Fibroblast of the aortic adventitia (primary cell): ENCODE results near the gene GDPD1. TPM values are rescaled to one million over a fixed set of nuclear protein-coding genes. Genes with fewer than 3 reads are reported as not detected.
"Not testable (repeated sequence)": the region's sequence is repeated elsewhere in the genome, so short reads cannot be mapped to it uniquely, and the experiment has no call there.

ENCODE experiments used
- DNase-seq: peaks from one replicate; pipeline ENCODE4 v3.0.0-alpha.2; 2010; ENCODE audit warnings: low read depth
- H3K4me3 ChIP-seq: 2 replicates; pipeline ENCODE4 v1.5.1; 2011; ENCODE audit warnings: low read depth, mild to moderate bottlenecking, control low read depth, low read length, moderate library complexity
- total RNA-seq: library from RNA; depleted of rRNA; stranded (reverse); fragments of >200 nt; gene quantifications from 2 replicates; pipeline ENCODE4 v1.2.3, GENCODE V29; 2012; ENCODE audit warnings: low replicate concordance
- TF ChIP-seq, protein P1 (sequence below): IDR thresholded peaks from 2 replicates; pipeline ENCODE4 v1.5.1; 2011; ENCODE audit warnings: mild to moderate bottlenecking, low read length, control low read depth, inconsistent platforms; ENCODE audit not compliant: insufficient read depth

The GDPD1 gene
- total RNA-seq, 1 donor, result 0.90 TPM

DNA sequence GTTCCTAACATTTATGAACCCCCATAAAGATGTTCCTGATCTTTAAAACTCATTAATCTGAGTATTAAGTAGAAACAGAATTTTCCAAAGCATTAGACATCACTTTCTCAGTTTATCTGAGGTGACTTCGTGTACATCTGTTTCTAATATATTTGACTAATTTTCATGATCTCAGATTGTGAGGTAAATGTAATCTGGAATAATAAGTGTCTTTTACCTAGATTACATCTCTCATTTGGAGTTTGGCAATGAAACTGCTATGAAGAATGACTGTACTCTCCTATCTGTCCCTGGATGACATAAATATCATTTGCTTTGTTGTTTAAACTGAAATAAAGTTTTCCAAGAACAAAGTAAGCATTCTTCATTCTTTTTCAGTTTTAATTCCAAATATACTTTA is 55.3 kb downstream of the GDPD1 start:
- H3K4me3 ChIP-seq, result no peak overlapping the region
- TF ChIP-seq, protein P1, sequence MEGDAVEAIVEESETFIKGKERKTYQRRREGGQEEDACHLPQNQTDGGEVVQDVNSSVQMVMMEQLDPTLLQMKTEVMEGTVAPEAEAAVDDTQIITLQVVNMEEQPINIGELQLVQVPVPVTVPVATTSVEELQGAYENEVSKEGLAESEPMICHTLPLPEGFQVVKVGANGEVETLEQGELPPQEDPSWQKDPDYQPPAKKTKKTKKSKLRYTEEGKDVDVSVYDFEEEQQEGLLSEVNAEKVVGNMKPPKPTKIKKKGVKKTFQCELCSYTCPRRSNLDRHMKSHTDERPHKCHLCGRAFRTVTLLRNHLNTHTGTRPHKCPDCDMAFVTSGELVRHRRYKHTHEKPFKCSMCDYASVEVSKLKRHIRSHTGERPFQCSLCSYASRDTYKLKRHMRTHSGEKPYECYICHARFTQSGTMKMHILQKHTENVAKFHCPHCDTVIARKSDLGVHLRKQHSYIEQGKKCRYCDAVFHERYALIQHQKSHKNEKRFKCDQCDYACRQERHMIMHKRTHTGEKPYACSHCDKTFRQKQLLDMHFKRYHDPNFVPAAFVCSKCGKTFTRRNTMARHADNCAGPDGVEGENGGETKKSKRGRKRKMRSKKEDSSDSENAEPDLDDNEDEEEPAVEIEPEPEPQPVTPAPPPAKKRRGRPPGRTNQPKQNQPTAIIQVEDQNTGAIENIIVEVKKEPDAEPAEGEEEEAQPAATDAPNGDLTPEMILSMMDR, result no peak
- DNase-seq, result no peak

DNA sequence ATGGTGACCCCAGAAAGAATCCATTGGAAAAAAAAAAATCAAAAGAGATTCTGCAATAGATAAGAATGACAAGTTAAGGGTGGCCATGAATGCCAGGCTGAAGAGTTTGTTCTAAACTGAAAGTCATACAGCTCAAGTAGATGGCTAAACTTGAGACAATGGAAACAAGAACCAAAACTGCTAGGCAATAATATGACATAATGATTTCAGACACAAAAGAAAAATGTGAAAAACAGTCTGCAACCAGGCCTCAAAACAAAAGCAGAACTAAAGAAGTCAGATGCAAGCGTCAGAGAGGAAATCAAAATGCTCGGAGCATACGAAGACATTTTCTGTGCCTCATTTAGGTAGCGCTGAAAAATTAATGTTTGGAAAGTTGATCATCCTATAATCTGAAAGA is 56.7 kb downstream of the GDPD1 start:
- no peak overlapping the region for H3K4me3 ChIP-seq
- no peak for DNase-seq
- TF ChIP-seq, protein P1, result no peak

- H3K4me3 ChIP-seq, result no peak overlapping the region
- DNase-seq, result no peak
- TF ChIP-seq, protein P1, result no peak
Measured at GRCh38 chr17:59278406-59278805, 58.1 kb downstream of the GDPD1 start.

- no peak overlapping the region for H3K4me3 ChIP-seq
- DNase-seq, result no peak
- TF ChIP-seq, protein P1, result no peak
Measured at GRCh38 chr17:59284317-59284716, 64.0 kb downstream of the GDPD1 start.

DNA sequence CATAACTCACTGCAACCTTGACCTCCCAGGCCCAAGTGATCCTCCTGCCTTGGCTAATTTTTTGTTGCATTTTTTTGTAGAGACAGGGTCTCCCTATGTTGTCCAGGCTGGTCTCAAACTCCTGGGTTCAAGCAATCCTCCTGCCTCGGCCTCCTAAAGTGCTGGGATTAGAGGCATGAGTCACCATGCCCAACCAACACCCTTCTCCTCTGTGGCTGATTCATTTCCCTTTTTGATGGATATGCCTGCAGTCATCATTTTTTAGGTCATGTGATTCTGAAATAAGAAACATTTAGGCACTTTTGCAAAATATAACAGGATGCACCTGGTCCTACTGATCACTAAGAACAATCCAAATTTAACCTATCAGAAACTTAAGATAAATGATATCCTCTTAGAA is 67.1 kb downstream of the GDPD1 start:
- TF ChIP-seq, protein P1, result no peak
- no peak overlapping the region for H3K4me3 ChIP-seq
- peak; percentile 22 for DNase-seq

DNA sequence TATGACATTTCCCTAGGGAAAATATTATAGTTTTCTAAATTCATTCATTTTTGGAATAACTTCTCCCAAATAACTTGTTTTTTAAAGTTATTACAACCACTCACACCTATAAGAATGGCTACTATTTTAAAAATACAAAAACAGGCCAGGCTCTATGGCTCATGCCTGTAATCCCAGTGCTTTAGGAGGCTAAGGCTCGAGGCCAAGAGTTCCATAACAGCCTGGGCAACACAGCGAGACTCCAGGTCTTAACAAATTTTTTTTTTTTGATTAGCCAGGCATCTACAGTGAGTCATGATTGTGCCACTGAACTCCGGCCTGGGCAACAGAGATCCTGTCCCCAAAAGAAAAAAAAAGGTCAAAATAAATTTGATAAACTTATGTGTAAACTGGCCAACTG is 67.6 kb downstream of the GDPD1 start:
- DNase-seq, result peak; percentile 4
- no peak overlapping the region for H3K4me3 ChIP-seq
- TF ChIP-seq, protein P1, result no peak

- TF ChIP-seq, protein P1, result no peak
- DNase-seq, result no peak
- H3K4me3 ChIP-seq, result no peak overlapping the region
Measured at GRCh38 chr17:59289981-59290301, 69.6 kb downstream of the GDPD1 start.

DNA sequence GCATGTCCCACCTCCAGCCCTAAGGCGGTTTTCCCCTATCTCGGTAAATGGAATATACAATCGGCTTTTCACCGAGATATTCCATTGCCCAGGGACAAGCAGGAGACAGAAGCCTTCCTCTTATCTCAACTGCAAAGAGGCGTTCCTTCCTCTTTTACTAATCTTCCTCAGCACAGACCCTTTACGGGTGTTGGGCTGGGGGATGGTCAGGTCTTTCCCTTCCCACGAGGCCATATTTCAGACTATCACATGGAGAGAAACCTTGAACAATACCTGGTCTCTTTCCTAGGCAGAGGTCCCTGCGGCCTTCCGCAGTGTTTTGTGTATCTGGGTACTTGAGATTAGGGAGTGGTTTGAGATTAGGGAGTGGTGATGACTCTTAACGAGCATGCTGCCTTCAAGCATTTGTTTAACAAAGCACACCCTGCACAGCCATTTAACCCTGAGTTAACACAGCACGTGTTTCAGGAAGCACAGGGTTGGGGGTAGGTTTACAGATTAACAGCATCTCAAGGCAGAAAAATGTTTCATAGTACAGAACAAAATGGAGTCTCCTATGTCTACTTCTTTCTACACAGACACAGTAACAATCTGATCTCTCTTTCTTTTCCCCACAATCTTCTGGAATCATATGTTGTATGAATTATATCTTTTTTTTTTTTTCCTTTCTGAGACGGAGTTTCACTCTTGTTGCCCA is 70.1 kb downstream of the GDPD1 start:
- DNase-seq, H3K4me3 ChIP-seq: not testable (repeated sequence)
